ENCODE measurements around the gene TDRD10.
"Not testable (repeated sequence)": the region's sequence is repeated elsewhere in the genome, so short reads cannot be mapped to it uniquely, and the experiment has no call there.

GRCh38 chr1:154531950-154532349, 29.9 kb downstream of the TDRD10 start:
- not testable (repeated sequence) for TF ChIP-seq CTCF (conservative IDR thresholded peaks at IDR 0.05; ENCODE audit: low read depth, low read length); EZH2 (IDR thresholded peaks at IDR 0.05; ENCODE audit: borderline replicate concordance, low read depth, low read length, poor library complexity, severe bottlenecking)

Measured in A673 (cell line).